ENCODE measurements around the gene SLN. TPM values are rescaled to one million over a fixed set of nuclear protein-coding genes. Genes with fewer than 3 reads are reported as not detected.
A peak's percentile ranks its signal among the peaks of the same experiment; 100 is the strongest.

SLN gene
- total and polyA plus RNA-seq, 2 experiments from 2014 or later: 13.7 to 15.8 TPM

DNA sequence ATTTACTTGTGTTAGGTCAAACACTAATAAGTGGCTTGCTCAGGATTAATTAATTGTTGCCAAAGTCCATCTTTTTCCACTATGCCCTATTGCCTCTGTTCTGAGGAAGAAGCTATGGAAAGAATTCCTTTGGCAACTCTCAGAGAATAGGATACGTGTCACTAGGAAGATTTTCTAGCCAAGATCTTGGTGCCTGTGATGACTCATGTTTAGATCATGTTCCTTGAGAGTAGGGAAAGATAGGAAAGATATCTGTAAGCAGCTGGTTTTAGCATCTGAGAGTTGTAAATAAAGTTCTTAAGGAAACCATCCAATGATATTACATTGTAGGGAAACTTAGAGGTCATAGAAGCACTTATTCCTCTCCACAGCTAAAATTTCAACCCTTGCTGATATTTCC lies 15.7 kb downstream of the SLN start:
- no peak overlapping the region for H3K4me2 ChIP-seq
- no peaks in the 10 kb centered on the region for H3K9me3 ChIP-seq (ENCODE audit: low read depth)
- no peaks in the 10 kb centered on the region for H3K36me3 ChIP-seq (replicated peaks; ENCODE audit: insufficient read depth, low read depth)
- H3K4me1 ChIP-seq (ENCODE audit: insufficient read depth): no peaks in the 10 kb centered on the region
- H3K27me3 ChIP-seq: no peaks in the 10 kb centered on the region
- TF ChIP-seq EZH2 (IDR thresholded peaks at IDR 0.05; ENCODE audit: borderline replicate concordance): no peak
- TF ChIP-seq, protein P1, sequence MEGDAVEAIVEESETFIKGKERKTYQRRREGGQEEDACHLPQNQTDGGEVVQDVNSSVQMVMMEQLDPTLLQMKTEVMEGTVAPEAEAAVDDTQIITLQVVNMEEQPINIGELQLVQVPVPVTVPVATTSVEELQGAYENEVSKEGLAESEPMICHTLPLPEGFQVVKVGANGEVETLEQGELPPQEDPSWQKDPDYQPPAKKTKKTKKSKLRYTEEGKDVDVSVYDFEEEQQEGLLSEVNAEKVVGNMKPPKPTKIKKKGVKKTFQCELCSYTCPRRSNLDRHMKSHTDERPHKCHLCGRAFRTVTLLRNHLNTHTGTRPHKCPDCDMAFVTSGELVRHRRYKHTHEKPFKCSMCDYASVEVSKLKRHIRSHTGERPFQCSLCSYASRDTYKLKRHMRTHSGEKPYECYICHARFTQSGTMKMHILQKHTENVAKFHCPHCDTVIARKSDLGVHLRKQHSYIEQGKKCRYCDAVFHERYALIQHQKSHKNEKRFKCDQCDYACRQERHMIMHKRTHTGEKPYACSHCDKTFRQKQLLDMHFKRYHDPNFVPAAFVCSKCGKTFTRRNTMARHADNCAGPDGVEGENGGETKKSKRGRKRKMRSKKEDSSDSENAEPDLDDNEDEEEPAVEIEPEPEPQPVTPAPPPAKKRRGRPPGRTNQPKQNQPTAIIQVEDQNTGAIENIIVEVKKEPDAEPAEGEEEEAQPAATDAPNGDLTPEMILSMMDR (IDR thresholded peaks at IDR 0.05; ENCODE audit: poor library complexity): no peak
- no peak for TF ChIP-seq EZH2phosphoT487 (IDR thresholded peaks at IDR 0.05; ENCODE audit: low read depth, severe bottlenecking, unreplicated experiment)
- H3K27ac ChIP-seq: peak overlapping the region; percentile 22
- no peaks in the 10 kb centered on the region for H3K9me2 ChIP-seq (replicated peaks; ENCODE audit: insufficient read depth)
- H3K4me3 ChIP-seq: no peak overlapping the region
- H2AFZ ChIP-seq: no peak overlapping the region
- WGBS (ENCODE audit: low lambda C conversion rate, missing lambda C conversion rate): 10% methylated on average over 1 of the region's 1 CpG
- no peaks in the 10 kb centered on the region for H4K20me1 ChIP-seq (ENCODE audit: insufficient read depth, poor library complexity, severe bottlenecking)
- H3K79me2 ChIP-seq: no peaks in the 10 kb centered on the region
- peak; percentile 59 for DNase-seq (ENCODE audit: low spot score)

- no peak overlapping the region for H2AFZ ChIP-seq
- WGBS (ENCODE audit: low lambda C conversion rate, missing lambda C conversion rate): 85% methylated on average over 1 of the region's 1 CpG
- no peaks in the 10 kb centered on the region for H3K9me3 ChIP-seq (ENCODE audit: low read depth)
- H3K4me2 ChIP-seq: no peak overlapping the region
- no peaks in the 10 kb centered on the region for H3K36me3 ChIP-seq (replicated peaks; ENCODE audit: insufficient read depth, low read depth)
- no peaks in the 10 kb centered on the region for H4K20me1 ChIP-seq (ENCODE audit: insufficient read depth, poor library complexity, severe bottlenecking)
- no peak for DNase-seq (ENCODE audit: low spot score)
- H3K27ac ChIP-seq: no peak overlapping the region
- H3K9me2 ChIP-seq (replicated peaks; ENCODE audit: insufficient read depth): no peaks in the 10 kb centered on the region
- no peaks in the 10 kb centered on the region for H3K27me3 ChIP-seq
- H3K79me2 ChIP-seq: no peaks in the 10 kb centered on the region
- H3K4me3 ChIP-seq: no peak overlapping the region
- no peak for TF ChIP-seq EZH2phosphoT487 (IDR thresholded peaks at IDR 0.05; ENCODE audit: low read depth, severe bottlenecking, unreplicated experiment)
- no peaks in the 10 kb centered on the region for H3K4me1 ChIP-seq (ENCODE audit: insufficient read depth)
Observed at GRCh38 chr11:107695446-107695845, 16.4 kb downstream of the SLN start.

GRCh38 chr11:107691000-107691750 lies 20.7 kb downstream of the SLN start:
- Histone ChIP-seq H3K4me3 (no peak overlapping the region), H3K36me3 (replicated peaks; ENCODE audit: insufficient read depth, low read depth) (no peaks in the 10 kb centered on the region), H3K9me3 (ENCODE audit: low read depth) (no peaks in the 10 kb centered on the region), H3K9me2 (replicated peaks; ENCODE audit: insufficient read depth) (no peaks in the 10 kb centered on the region), H4K20me1 (ENCODE audit: insufficient read depth, poor library complexity, severe bottlenecking) (no peaks in the 10 kb centered on the region), H2AFZ (no peak overlapping the region), H3K4me2 (peak overlapping the region; percentile 9), H3K4me1 (ENCODE audit: insufficient read depth) (no peaks in the 10 kb centered on the region), H3K27me3 (no peaks in the 10 kb centered on the region), H3K27ac (no peak overlapping the region), H3K79me2 (no peaks in the 10 kb centered on the region)
- 26% methylated on average over 3 of the region's 3 CpGs for whole genome bisulfite sequencing (ENCODE audit: low lambda C conversion rate, missing lambda C conversion rate)
- TF ChIP-seq, protein P1 (IDR thresholded peaks at IDR 0.05; ENCODE audit: poor library complexity): no peak
- TF ChIP-seq EZH2phosphoT487 (IDR thresholded peaks at IDR 0.05; ENCODE audit: low read depth, severe bottlenecking, unreplicated experiment): no peak
- TF ChIP-seq EZH2 (IDR thresholded peaks at IDR 0.05; ENCODE audit: borderline replicate concordance): no peak
- no peak for DNase-seq (ENCODE audit: low spot score)

GRCh38 chr11:107689317-107690202 lies 22.3 kb downstream of the SLN start:
- H3K79me2 ChIP-seq: no peaks in the 10 kb centered on the region
- H3K27me3 ChIP-seq: no peaks in the 10 kb centered on the region
- TF ChIP-seq, protein P1 (IDR thresholded peaks at IDR 0.05; ENCODE audit: poor library complexity): peak; percentile 83
- TF ChIP-seq EZH2 (IDR thresholded peaks at IDR 0.05; ENCODE audit: borderline replicate concordance): no peak
- H3K4me2 ChIP-seq: peak overlapping the region; percentile 66
- no peaks in the 10 kb centered on the region for H3K9me3 ChIP-seq (ENCODE audit: low read depth)
- H4K20me1 ChIP-seq (ENCODE audit: insufficient read depth, poor library complexity, severe bottlenecking): no peaks in the 10 kb centered on the region
- no peak overlapping the region for H3K27ac ChIP-seq
- 51% methylated on average over 11 of the region's 11 CpGs for WGBS (ENCODE audit: low lambda C conversion rate, missing lambda C conversion rate)
- no peak overlapping the region for H3K4me3 ChIP-seq
- no peaks in the 10 kb centered on the region for H3K4me1 ChIP-seq (ENCODE audit: insufficient read depth)
- no peaks in the 10 kb centered on the region for H3K9me2 ChIP-seq (replicated peaks; ENCODE audit: insufficient read depth)
- DNase-seq (ENCODE audit: low spot score): peak; percentile 86
- H3K36me3 ChIP-seq (replicated peaks; ENCODE audit: insufficient read depth, low read depth): no peaks in the 10 kb centered on the region
- no peak overlapping the region for H2AFZ ChIP-seq

All from hepatocyte (in vitro differentiated cells).